HUES6 (cell line): ENCODE measurements around the gene SUFU.

Experiments used
- H3K27ac ChIP-seq: 2 replicates; pipeline ENCODE4 v1.7.0; 2013; ENCODE audit warnings: low read depth, mild to moderate bottlenecking, low read length, inconsistent platforms
- H3K27me3 ChIP-seq: 2 replicates; pipeline ENCODE4 v1.6.1; 2013; ENCODE audit warnings: low read length; ENCODE audit not compliant: control insufficient read depth, insufficient read depth
- H3K36me3 ChIP-seq: 2 replicates; pipeline ENCODE4 v1.6.1; 2013; ENCODE audit warnings: low read length; ENCODE audit not compliant: control insufficient read depth, insufficient read depth
- H3K4me1 ChIP-seq: 2 replicates; pipeline ENCODE4 v1.6.1; 2013; ENCODE audit warnings: low read length; ENCODE audit not compliant: control insufficient read depth, insufficient read depth
- H3K4me3 ChIP-seq: 2 replicates; pipeline ENCODE4 v1.5.1; 2013; ENCODE audit warnings: low read depth, low read length
- H3K9ac ChIP-seq: one replicate; pipeline ENCODE4 v1.6.1; 2013; ENCODE audit warnings: mild to moderate bottlenecking, low read length
- H3K9me3 ChIP-seq: 2 replicates; pipeline ENCODE4 v1.6.1; 2013; ENCODE audit warnings: low read depth, low read length; ENCODE audit not compliant: control insufficient read depth, insufficient read depth

The SUFU gene

GRCh38 chr10:102620591-102621442, 117.0 kb downstream of the SUFU start:
- no peak overlapping the region for H3K9ac ChIP-seq
- no peaks in the 10 kb centered on the region for H3K27me3 ChIP-seq
- no peak overlapping the region for H3K27ac ChIP-seq
- H3K36me3 ChIP-seq: no peaks in the 10 kb centered on the region; the same call in 1 of the 2 replicates
- H3K4me3 ChIP-seq: no peak overlapping the region
- no peaks in the 10 kb centered on the region for H3K9me3 ChIP-seq
- H3K4me1 ChIP-seq: peaks cover 43% of the 10 kb centered on the region; the same call in 1 of the 2 replicates

GRCh38 chr10:102621443-102622325, 117.9 kb downstream of the SUFU start:
- Histone ChIP-seq H3K36me3 (no peaks in the 10 kb centered on the region; the same call in 1 of the 2 replicates), H3K27me3 (no peaks in the 10 kb centered on the region), H3K4me1 (peaks cover 45% of the 10 kb centered on the region; the same call in 1 of the 2 replicates), H3K9ac (no peak overlapping the region), H3K4me3 (no peak overlapping the region), H3K27ac (no peak overlapping the region), H3K9me3 (no peaks in the 10 kb centered on the region)

- H3K4me1 ChIP-seq: peaks cover 65% of the 10 kb centered on the region
- no peak overlapping the region for H3K9ac ChIP-seq
- no peak overlapping the region for H3K4me3 ChIP-seq
- no peaks in the 10 kb centered on the region for H3K9me3 ChIP-seq
- H3K36me3 ChIP-seq: no peaks in the 10 kb centered on the region
- no peak overlapping the region for H3K27ac ChIP-seq
- H3K27me3 ChIP-seq: no peaks in the 10 kb centered on the region
These were observed 120.3 kb downstream of the SUFU start for GRCh38 chr10:102624094-102624493.

DNA sequence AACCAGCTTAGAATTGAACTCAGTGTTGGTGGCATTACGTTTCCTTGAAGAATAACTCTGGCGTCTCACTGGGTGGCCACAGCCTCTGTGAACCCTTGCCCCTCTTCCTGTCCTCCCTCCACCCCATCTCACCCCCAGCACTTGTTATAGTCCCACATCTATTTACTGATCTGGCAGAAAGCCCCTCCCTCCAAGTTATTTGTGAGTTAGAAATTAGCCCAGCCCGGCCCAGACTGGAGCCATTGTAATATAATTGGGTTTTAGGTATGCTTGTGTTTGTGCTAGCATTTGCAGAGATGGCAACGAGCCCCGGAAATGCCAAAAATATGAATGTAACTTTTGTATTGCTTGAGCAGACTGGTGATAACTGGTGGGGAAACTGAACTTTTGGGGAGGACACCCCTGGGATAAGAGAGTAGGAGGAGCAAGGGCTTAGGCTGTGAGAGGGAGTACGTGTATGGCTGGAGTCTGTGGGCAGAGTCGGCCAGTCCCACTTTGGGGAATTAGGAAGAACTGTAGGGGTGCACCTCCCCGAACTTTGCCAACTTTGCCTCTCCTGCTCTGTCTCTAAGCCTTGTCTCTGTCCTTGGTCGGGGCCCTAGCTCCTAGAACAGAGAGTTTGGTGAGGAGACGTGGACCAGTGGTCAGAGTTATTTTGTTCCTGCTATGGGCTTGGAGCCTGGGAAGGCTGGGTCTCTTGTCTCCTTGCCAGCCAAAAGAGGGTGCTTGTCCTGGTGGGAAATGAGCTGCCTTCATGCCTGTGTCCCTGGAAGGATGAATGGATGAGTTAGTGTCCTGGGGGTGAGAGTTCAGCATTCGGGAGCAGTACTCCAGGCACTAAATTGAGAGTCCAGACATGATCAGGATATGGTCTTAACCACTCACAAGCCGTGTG, 121.2 kb downstream of the SUFU start:
- Histone ChIP-seq H3K9ac (no peak overlapping the region), H3K4me1 (peaks cover 64% of the 10 kb centered on the region), H3K27me3 (no peaks in the 10 kb centered on the region), H3K36me3 (no peaks in the 10 kb centered on the region), H3K4me3 (no peak overlapping the region), H3K27ac (no peak overlapping the region), H3K9me3 (no peaks in the 10 kb centered on the region)

DNA sequence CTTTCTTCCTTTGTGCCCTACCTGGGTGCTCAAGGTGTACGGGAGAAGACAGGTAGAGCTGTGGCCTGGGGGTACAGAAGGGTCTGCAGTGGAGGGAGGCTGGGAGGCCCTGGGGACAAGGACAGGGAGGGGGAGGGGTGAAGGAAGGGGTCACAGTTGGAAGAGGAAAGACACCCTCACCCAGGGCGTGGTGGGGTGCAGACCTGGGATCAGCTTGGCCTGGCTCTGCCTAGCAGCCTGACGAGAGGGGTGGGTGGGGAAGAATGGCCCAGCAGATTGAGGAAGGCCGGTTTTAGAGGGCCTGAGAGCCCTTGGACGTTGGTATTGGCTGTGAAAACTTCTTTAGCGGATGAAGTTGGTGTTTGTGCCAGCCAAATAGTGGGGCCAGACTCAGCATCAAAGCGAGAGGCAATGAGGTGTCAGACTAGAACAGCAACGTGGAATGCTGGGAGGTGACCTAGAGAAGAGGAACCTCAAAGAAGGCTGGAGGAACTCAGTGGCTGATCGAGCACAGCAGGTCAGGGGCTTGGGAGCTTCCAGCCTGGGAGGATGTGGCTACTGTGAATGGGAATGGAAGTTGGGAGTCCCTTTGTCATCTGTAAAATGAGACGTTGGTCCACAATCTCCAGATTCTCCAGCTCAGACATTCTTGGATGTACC, 122.4 kb downstream of the SUFU start:
- peaks cover 67% of the 10 kb centered on the region for H3K4me1 ChIP-seq

DNA sequence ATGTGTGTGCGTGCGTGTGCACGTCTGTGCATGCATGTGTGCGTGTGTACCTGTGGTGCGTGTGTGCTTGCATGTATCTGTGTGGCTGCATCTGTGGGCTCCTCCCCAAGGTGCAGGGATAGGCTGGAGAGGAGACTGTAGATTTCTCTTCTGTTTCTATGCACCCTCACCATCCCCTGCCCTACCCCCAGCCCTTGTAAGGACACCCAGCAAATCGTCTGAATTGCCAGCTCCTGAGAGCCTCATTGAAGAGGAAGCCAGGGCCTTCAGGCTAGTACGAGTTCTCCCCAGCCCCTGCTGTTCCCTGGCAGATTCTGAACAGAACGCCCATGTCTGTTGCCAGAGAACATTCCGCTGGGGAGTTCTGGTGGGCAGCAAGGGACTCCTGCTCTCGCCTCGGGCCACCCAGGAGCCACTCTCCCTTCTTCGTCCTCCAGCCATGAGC, 123.5 kb downstream of the SUFU start:
- H3K27ac ChIP-seq: peak overlapping the region; percentile 92
- H3K9me3 ChIP-seq: no peaks in the 10 kb centered on the region
- H3K9ac ChIP-seq: peak overlapping the region; percentile 75
- peaks cover 64% of the 10 kb centered on the region for H3K4me1 ChIP-seq
- no peaks in the 10 kb centered on the region for H3K27me3 ChIP-seq
- peak overlapping the region; percentile 19; the same call in 1 of the 2 replicates for H3K4me3 ChIP-seq
- no peaks in the 10 kb centered on the region for H3K36me3 ChIP-seq

More for the DNA sequence above, 122.4 kb downstream of the SUFU start:
- H3K4me3 ChIP-seq: no peak overlapping the region
- H3K36me3 ChIP-seq: no peaks in the 10 kb centered on the region
- no peaks in the 10 kb centered on the region for H3K27me3 ChIP-seq
- no peak overlapping the region for H3K27ac ChIP-seq
- H3K9ac ChIP-seq: no peak overlapping the region
- H3K9me3 ChIP-seq: no peaks in the 10 kb centered on the region

- Histone ChIP-seq H3K4me1 (peaks cover 65% of the 10 kb centered on the region), H3K27ac (peak overlapping the region; percentile 92), H3K9ac (peak overlapping the region; percentile 75)
These were observed 124.0 kb downstream of the SUFU start for GRCh38 chr10:102627736-102628293.

DNA sequence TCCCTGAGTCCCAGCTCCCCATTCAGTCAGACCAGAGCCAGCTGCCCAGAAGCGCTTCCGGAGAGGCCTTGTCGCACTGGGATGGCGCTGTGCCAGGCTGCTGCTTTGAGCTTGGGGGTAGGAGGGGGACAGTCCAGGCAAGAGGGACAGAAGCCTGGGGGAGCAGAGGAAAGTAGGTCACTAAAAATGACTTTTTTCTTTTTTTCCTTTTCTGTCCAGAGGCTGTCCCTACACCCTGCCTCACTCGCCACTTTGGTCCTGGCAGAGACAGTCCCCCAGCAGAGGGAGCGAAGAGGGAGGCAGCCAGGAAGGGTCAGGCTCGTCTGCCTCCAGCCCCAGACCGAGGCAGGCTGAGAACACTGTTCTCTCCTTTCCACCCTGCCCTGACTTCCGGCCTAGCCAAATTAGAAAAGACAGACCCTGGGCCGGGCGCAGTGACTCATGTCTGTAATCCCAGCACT, 124.7 kb downstream of the SUFU start:
- Histone ChIP-seq H3K27me3 (no peaks in the 10 kb centered on the region), H3K27ac (peak overlapping the region; percentile 92), H3K9me3 (no peaks in the 10 kb centered on the region), H3K36me3 (no peaks in the 10 kb centered on the region), H3K9ac (peak overlapping the region; percentile 75), H3K4me3 (0 out of 2 replicates have a peak overlapping the region, but pooled peaks have one; percentile 3), H3K4me1 (peaks cover 71% of the 10 kb centered on the region)

More at GRCh38 chr10:102627736-102628293, 124.0 kb downstream of the SUFU start:
- no peaks in the 10 kb centered on the region for H3K36me3 ChIP-seq
- H3K27me3 ChIP-seq: no peaks in the 10 kb centered on the region
- H3K4me3 ChIP-seq: peak overlapping the region; percentile 19; the same call in 1 of the 2 replicates
- no peaks in the 10 kb centered on the region for H3K9me3 ChIP-seq

- Histone ChIP-seq H3K4me1 (peaks cover 83% of the 10 kb centered on the region), H3K4me3 (0 out of 2 replicates have a peak overlapping the region, but pooled peaks have one; percentile 4), H3K9ac (peak overlapping the region; percentile 60), H3K27me3 (no peaks in the 10 kb centered on the region), H3K9me3 (no peaks in the 10 kb centered on the region), H3K27ac (peak overlapping the region; percentile 89), H3K36me3 (no peaks in the 10 kb centered on the region)
These were observed 126.2 kb downstream of the SUFU start for GRCh38 chr10:102629661-102630614.
